ENCODE data around the gene CCDC146. TPM values are rescaled to one million over a fixed set of nuclear protein-coding genes. Genes with fewer than 3 reads are reported as not detected.

The CCDC146 gene
- total RNA-seq, 1 experiment from 2014 or later, result 2.2 TPM

- ChIA-PET POLR2A (ENCODE audit: low non-redundant PET) (no interaction called here), CTCF (no interaction called here)
- no peaks in the 10 kb centered on the region for H3K9me3 ChIP-seq (ENCODE audit: low read depth, low read length, poor library complexity, severe bottlenecking)
- H3K4me3 ChIP-seq (ENCODE audit: low read depth, low read length, poor library complexity, severe bottlenecking), result no peak overlapping the region
- TF ChIP-seq EZH2 (IDR thresholded peaks at IDR 0.05; ENCODE audit: borderline replicate concordance, low read depth, low read length, poor library complexity, severe bottlenecking), result no peak
- TF ChIP-seq, protein P1, sequence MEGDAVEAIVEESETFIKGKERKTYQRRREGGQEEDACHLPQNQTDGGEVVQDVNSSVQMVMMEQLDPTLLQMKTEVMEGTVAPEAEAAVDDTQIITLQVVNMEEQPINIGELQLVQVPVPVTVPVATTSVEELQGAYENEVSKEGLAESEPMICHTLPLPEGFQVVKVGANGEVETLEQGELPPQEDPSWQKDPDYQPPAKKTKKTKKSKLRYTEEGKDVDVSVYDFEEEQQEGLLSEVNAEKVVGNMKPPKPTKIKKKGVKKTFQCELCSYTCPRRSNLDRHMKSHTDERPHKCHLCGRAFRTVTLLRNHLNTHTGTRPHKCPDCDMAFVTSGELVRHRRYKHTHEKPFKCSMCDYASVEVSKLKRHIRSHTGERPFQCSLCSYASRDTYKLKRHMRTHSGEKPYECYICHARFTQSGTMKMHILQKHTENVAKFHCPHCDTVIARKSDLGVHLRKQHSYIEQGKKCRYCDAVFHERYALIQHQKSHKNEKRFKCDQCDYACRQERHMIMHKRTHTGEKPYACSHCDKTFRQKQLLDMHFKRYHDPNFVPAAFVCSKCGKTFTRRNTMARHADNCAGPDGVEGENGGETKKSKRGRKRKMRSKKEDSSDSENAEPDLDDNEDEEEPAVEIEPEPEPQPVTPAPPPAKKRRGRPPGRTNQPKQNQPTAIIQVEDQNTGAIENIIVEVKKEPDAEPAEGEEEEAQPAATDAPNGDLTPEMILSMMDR (conservative IDR thresholded peaks at IDR 0.05; ENCODE audit: low read depth, low read length), result no peak
- no TSS peak for BruUV-seq (replicated peaks)
- no peak for DNase-seq (ENCODE audit: low spot score)
- no peaks in the 10 kb centered on the region for H3K36me3 ChIP-seq (ENCODE audit: insufficient read depth, low read length, poor library complexity, severe bottlenecking)
- intact Hi-C loops (cut with micrococcal nuclease; ENCODE audit: unreplicated experiment), result no loop called here
- H3K4me1 ChIP-seq (ENCODE audit: insufficient read depth, low read length, poor library complexity, severe bottlenecking), result no peaks in the 10 kb centered on the region
- H3K27ac ChIP-seq (ENCODE audit: low read depth, low read length, poor library complexity, severe bottlenecking), result no peak overlapping the region
- no peaks in the 10 kb centered on the region for H3K27me3 ChIP-seq (replicated peaks; ENCODE audit: insufficient read depth, low read depth, low read length, poor library complexity)
Measured at GRCh38 chr7:77310982-77311381, 188.6 kb downstream of the CCDC146 start.

GRCh38 chr7:77313085-77313484 is 190.7 kb downstream of the CCDC146 start:
- no TSS peak for BruUV-seq (replicated peaks)
- H3K9me3 ChIP-seq (ENCODE audit: low read depth, low read length, poor library complexity, severe bottlenecking), result no peaks in the 10 kb centered on the region
- no peak overlapping the region for H3K27ac ChIP-seq (ENCODE audit: low read depth, low read length, poor library complexity, severe bottlenecking)
- CTCF ChIA-PET, result no interaction called here
- no peaks in the 10 kb centered on the region for H3K36me3 ChIP-seq (ENCODE audit: insufficient read depth, low read length, poor library complexity, severe bottlenecking)
- no peak for TF ChIP-seq EZH2 (IDR thresholded peaks at IDR 0.05; ENCODE audit: borderline replicate concordance, low read depth, low read length, poor library complexity, severe bottlenecking)
- TF ChIP-seq, protein P1 (conservative IDR thresholded peaks at IDR 0.05; ENCODE audit: low read depth, low read length), result no peak
- intact Hi-C loops (cut with micrococcal nuclease; ENCODE audit: unreplicated experiment), result no loop called here
- H3K4me3 ChIP-seq (ENCODE audit: low read depth, low read length, poor library complexity, severe bottlenecking), result no peak overlapping the region
- POLR2A ChIA-PET (ENCODE audit: low non-redundant PET), result no interaction called here
- H3K4me1 ChIP-seq (ENCODE audit: insufficient read depth, low read length, poor library complexity, severe bottlenecking), result no peaks in the 10 kb centered on the region
- no peak for DNase-seq (ENCODE audit: low spot score)
- H3K27me3 ChIP-seq (replicated peaks; ENCODE audit: insufficient read depth, low read depth, low read length, poor library complexity), result no peaks in the 10 kb centered on the region

- intact Hi-C loops (cut with micrococcal nuclease; ENCODE audit: unreplicated experiment), result no loop called here
- no peak overlapping the region for H3K27ac ChIP-seq (ENCODE audit: low read depth, low read length, poor library complexity, severe bottlenecking)
- BruUV-seq (replicated peaks), result no TSS peak
- POLR2A ChIA-PET (ENCODE audit: low non-redundant PET), result no interaction called here
- H3K36me3 ChIP-seq (ENCODE audit: insufficient read depth, low read length, poor library complexity, severe bottlenecking), result no peaks in the 10 kb centered on the region
- no peaks in the 10 kb centered on the region for H3K27me3 ChIP-seq (replicated peaks; ENCODE audit: insufficient read depth, low read depth, low read length, poor library complexity)
- no peaks in the 10 kb centered on the region for H3K9me3 ChIP-seq (ENCODE audit: low read depth, low read length, poor library complexity, severe bottlenecking)
- no peak for DNase-seq (ENCODE audit: low spot score)
- CTCF ChIA-PET, result no interaction called here
- TF ChIP-seq, protein P1 (conservative IDR thresholded peaks at IDR 0.05; ENCODE audit: low read depth, low read length), result no peak
- TF ChIP-seq EZH2 (IDR thresholded peaks at IDR 0.05; ENCODE audit: borderline replicate concordance, low read depth, low read length, poor library complexity, severe bottlenecking), result no peak
- no peaks in the 10 kb centered on the region for H3K4me1 ChIP-seq (ENCODE audit: insufficient read depth, low read length, poor library complexity, severe bottlenecking)
- H3K4me3 ChIP-seq (ENCODE audit: low read depth, low read length, poor library complexity, severe bottlenecking), result no peak overlapping the region
Measured at GRCh38 chr7:77313876-77314480, 191.6 kb downstream of the CCDC146 start.

Data from A673 (cell line).